ENCODE data around the gene DIAPH3.
"Not testable (repeated sequence)": the region's sequence is repeated elsewhere in the genome, so short reads cannot be mapped to it uniquely, and the experiment has no call there.

Gene DIAPH3

GRCh38 chr13:60210510-60211330 is 47.0 kb upstream of the DIAPH3 start:
- Histone ChIP-seq H3K4me2 (ENCODE audit: low read length, poor library complexity, severe bottlenecking) (no peak overlapping the region), H4K8ac (ENCODE audit: low read length) (no peak overlapping the region), H3K4me1 (ENCODE audit: control insufficient read depth, insufficient read depth, low read depth, low read length) (no peaks in the 10 kb centered on the region), H2AK5ac (ENCODE audit: low read length, severe bottlenecking) (no peak overlapping the region), H3K4me3 (ENCODE audit: insufficient read depth in 1 of 2, low read depth in 1 of 2, low read length in 2 of 2) (no peak overlapping the region), H3K9ac (ENCODE audit: low read length) (peak overlapping the region; percentile 37), H3K9me3 (ENCODE audit: control insufficient read depth, low read length) (no peaks in the 10 kb centered on the region), H2BK5ac (ENCODE audit: low read depth, low read length, poor library complexity, severe bottlenecking) (no peak overlapping the region), H4K91ac (ENCODE audit: low read length) (no peak overlapping the region), H2BK12ac (ENCODE audit: low read length in 2 of 2) (no peak overlapping the region), H3K23ac (ENCODE audit: low read length in 2 of 2) (no peak overlapping the region), H2BK15ac (ENCODE audit: low read depth, poor library complexity, severe bottlenecking) (no peak overlapping the region), H3K14ac (ENCODE audit: low read length in 2 of 2) (no peak overlapping the region), H2BK120ac (ENCODE audit: low read depth, low read length) (no peak overlapping the region), H2AFZ (ENCODE audit: low read depth, low read length) (no peak overlapping the region), H3K36me3 (ENCODE audit: control insufficient read depth in 1 of 2, insufficient read depth in 2 of 2, low read depth in 1 of 2, low read length in 2 of 2) (no peaks in the 10 kb centered on the region), H3K27me3 (ENCODE audit: control insufficient read depth in 1 of 2, insufficient read depth in 1 of 2, low read length in 2 of 2) (peaks cover 0 to 4% of the 10 kb centered on the region in 2 experiments), H3K27ac (ENCODE audit: low read length, poor library complexity, severe bottlenecking) (no peak overlapping the region), H3K18ac (ENCODE audit: low read depth in 1 of 2, low read length in 2 of 2) (no peak overlapping the region), H3K4ac (ENCODE audit: low read depth in 1 of 2, low read length in 2 of 2) (no peak overlapping the region), H3K79me1 (replicated peaks; ENCODE audit: low read length, poor library complexity, severe bottlenecking) (no peaks in the 10 kb centered on the region)
- 90% methylated on average over 2 of the region's 4 CpGs for WGBS
- no peak for DNase-seq

DNA sequence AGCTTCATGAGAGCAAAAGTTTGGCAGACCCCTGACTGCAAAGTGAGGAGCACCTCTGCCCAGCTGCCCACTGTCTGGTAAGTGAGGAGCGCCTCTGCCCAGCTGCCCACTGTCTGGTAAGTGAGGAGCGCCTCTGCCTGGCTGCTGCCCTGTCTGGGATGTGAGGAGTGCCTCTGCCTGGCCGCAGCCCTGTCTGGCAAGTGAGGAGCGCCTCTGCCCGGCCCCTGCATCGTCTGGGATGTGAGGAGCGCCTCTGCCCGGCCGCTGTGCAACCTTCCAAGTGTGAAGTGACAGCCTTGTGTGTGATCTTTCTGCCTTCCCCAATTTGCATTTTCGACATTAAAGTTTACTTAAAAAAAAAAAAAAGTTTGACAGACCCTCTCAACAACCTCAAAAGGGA is 41.8 kb upstream of the DIAPH3 start:
- not testable (repeated sequence) for H2BK12ac ChIP-seq (ENCODE audit: low read length in 2 of 2); H3K27me3 ChIP-seq (ENCODE audit: control insufficient read depth in 1 of 2, insufficient read depth in 1 of 2, low read length in 2 of 2); H3K4me1 ChIP-seq (ENCODE audit: control insufficient read depth, insufficient read depth, low read depth, low read length); H3K23ac ChIP-seq (ENCODE audit: low read length in 2 of 2); H3K4me3 ChIP-seq (ENCODE audit: insufficient read depth in 1 of 2, low read depth in 1 of 2, low read length in 2 of 2); H2BK5ac ChIP-seq (ENCODE audit: low read depth, low read length, poor library complexity, severe bottlenecking); H3K4ac ChIP-seq (ENCODE audit: low read depth in 1 of 2, low read length in 2 of 2); H3K27ac ChIP-seq (ENCODE audit: low read length, poor library complexity, severe bottlenecking); H2AFZ ChIP-seq (ENCODE audit: low read depth, low read length); H2BK15ac ChIP-seq (ENCODE audit: low read depth, poor library complexity, severe bottlenecking); H3K9me3 ChIP-seq (ENCODE audit: control insufficient read depth, low read length); DNase-seq; H4K8ac ChIP-seq (ENCODE audit: low read length); H3K9ac ChIP-seq (ENCODE audit: low read length); H3K14ac ChIP-seq (ENCODE audit: low read length in 2 of 2); H3K79me1 ChIP-seq (replicated peaks; ENCODE audit: low read length, poor library complexity, severe bottlenecking); H4K91ac ChIP-seq (ENCODE audit: low read length); H2BK120ac ChIP-seq (ENCODE audit: low read depth, low read length); H3K18ac ChIP-seq (ENCODE audit: low read depth in 1 of 2, low read length in 2 of 2); H3K36me3 ChIP-seq (ENCODE audit: control insufficient read depth in 1 of 2, insufficient read depth in 2 of 2, low read depth in 1 of 2, low read length in 2 of 2); H2AK5ac ChIP-seq (ENCODE audit: low read length, severe bottlenecking); H3K4me2 ChIP-seq (ENCODE audit: low read length, poor library complexity, severe bottlenecking)
- 89% methylated on average over 9 of the region's 10 CpGs for WGBS

DNA sequence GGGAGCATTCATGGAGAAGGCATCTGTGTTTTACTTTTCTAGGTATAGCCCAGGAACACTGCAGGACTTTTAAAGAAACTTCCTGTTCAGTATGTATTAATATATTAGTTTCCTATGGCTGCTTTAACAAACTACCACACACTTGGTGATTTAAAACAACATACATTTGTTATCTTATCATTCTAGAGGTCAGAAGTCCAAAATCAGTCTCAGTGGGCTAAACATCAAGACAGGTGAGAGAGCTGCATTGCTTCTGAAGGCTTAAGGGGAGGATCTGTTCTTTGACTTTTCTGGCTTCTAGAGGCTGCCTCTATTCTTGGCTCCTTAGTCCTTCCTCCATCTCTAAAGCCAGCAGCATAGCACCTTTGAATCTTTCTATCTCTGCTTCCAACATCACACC is 37.6 kb upstream of the DIAPH3 start:
- no peak overlapping the region for H2BK12ac ChIP-seq (ENCODE audit: low read length in 2 of 2)
- no peak overlapping the region for H3K4ac ChIP-seq (ENCODE audit: low read depth in 1 of 2, low read length in 2 of 2)
- no peak overlapping the region for H2AFZ ChIP-seq (ENCODE audit: low read depth, low read length)
- no peaks in the 10 kb centered on the region for H3K79me1 ChIP-seq (replicated peaks; ENCODE audit: low read length, poor library complexity, severe bottlenecking)
- H3K9ac ChIP-seq (ENCODE audit: low read length) = no peak overlapping the region
- no peak overlapping the region for H3K14ac ChIP-seq (ENCODE audit: low read length in 2 of 2)
- no peak overlapping the region for H3K18ac ChIP-seq (ENCODE audit: low read depth in 1 of 2, low read length in 2 of 2)
- H3K27ac ChIP-seq (ENCODE audit: low read length, poor library complexity, severe bottlenecking) = no peak overlapping the region
- no peak overlapping the region for H2BK120ac ChIP-seq (ENCODE audit: low read depth, low read length)
- no peak overlapping the region for H3K4me2 ChIP-seq (ENCODE audit: low read length, poor library complexity, severe bottlenecking)
- no peak overlapping the region for H2BK15ac ChIP-seq (ENCODE audit: low read depth, poor library complexity, severe bottlenecking)
- H2BK5ac ChIP-seq (ENCODE audit: low read depth, low read length, poor library complexity, severe bottlenecking) = no peak overlapping the region
- H4K91ac ChIP-seq (ENCODE audit: low read length) = no peak overlapping the region
- H3K4me1 ChIP-seq (ENCODE audit: control insufficient read depth, insufficient read depth, low read depth, low read length) = no peaks in the 10 kb centered on the region
- DNase-seq = no peak
- no peak overlapping the region for H3K4me3 ChIP-seq (ENCODE audit: insufficient read depth in 1 of 2, low read depth in 1 of 2, low read length in 2 of 2)
- H3K9me3 ChIP-seq (ENCODE audit: control insufficient read depth, low read length) = no peaks in the 10 kb centered on the region
- H3K27me3 ChIP-seq (ENCODE audit: control insufficient read depth in 1 of 2, insufficient read depth in 1 of 2, low read length in 2 of 2) = no peaks in the 10 kb centered on the region
- no peak overlapping the region for H4K8ac ChIP-seq (ENCODE audit: low read length)
- H3K23ac ChIP-seq (ENCODE audit: low read length in 2 of 2) = no peak overlapping the region
- no peak overlapping the region for H2AK5ac ChIP-seq (ENCODE audit: low read length, severe bottlenecking)
- no peaks in the 10 kb centered on the region for H3K36me3 ChIP-seq (ENCODE audit: control insufficient read depth in 1 of 2, insufficient read depth in 2 of 2, low read depth in 1 of 2, low read length in 2 of 2)

DNA sequence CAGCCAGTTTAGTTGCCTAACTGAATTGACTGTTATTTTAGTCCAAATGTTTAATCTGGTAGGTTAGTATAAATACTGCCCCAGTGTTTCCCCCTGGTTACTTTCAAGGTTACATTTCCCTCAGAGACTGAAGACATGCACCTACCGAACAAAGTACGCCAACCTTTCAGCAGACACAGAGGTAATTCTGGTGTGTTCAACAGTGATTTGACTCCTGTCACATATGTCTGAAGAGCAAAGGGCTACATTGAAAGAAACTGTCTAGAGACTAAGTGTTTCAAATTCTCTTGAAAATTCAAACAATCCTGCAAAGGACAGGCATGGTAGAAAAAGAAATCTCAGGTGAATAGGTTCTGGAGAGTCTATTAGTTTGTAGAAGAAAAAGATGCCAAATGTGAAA is 32.2 kb upstream of the DIAPH3 start:
- H2BK120ac ChIP-seq (ENCODE audit: low read depth, low read length); H2BK15ac ChIP-seq (ENCODE audit: low read depth, poor library complexity, severe bottlenecking); DNase-seq; H3K9ac ChIP-seq (ENCODE audit: low read length); H3K36me3 ChIP-seq (ENCODE audit: control insufficient read depth in 1 of 2, insufficient read depth in 2 of 2, low read depth in 1 of 2, low read length in 2 of 2); H3K9me3 ChIP-seq (ENCODE audit: control insufficient read depth, low read length); H2AFZ ChIP-seq (ENCODE audit: low read depth, low read length); H2AK5ac ChIP-seq (ENCODE audit: low read length, severe bottlenecking); H4K8ac ChIP-seq (ENCODE audit: low read length); H4K91ac ChIP-seq (ENCODE audit: low read length); H2BK5ac ChIP-seq (ENCODE audit: low read depth, low read length, poor library complexity, severe bottlenecking); H3K79me1 ChIP-seq (replicated peaks; ENCODE audit: low read length, poor library complexity, severe bottlenecking); H3K4ac ChIP-seq (ENCODE audit: low read depth in 1 of 2, low read length in 2 of 2); H3K23ac ChIP-seq (ENCODE audit: low read length in 2 of 2); H3K14ac ChIP-seq (ENCODE audit: low read length in 2 of 2); H3K27me3 ChIP-seq (ENCODE audit: control insufficient read depth in 1 of 2, insufficient read depth in 1 of 2, low read length in 2 of 2); H3K4me2 ChIP-seq (ENCODE audit: low read length, poor library complexity, severe bottlenecking); H3K18ac ChIP-seq (ENCODE audit: low read depth in 1 of 2, low read length in 2 of 2); H3K4me1 ChIP-seq (ENCODE audit: control insufficient read depth, insufficient read depth, low read depth, low read length); H3K27ac ChIP-seq (ENCODE audit: low read length, poor library complexity, severe bottlenecking); H3K4me3 ChIP-seq (ENCODE audit: insufficient read depth in 1 of 2, low read depth in 1 of 2, low read length in 2 of 2); H2BK12ac ChIP-seq (ENCODE audit: low read length in 2 of 2): not testable (repeated sequence)
- no CpG with 5 or more reads among the region's 2 CpGs for WGBS

All from mesenchymal stem cell (in vitro differentiated cells and primary cell).